Measurements from ENCODE around the gene FUT3.
"Not testable (repeated sequence)": the region's sequence is repeated elsewhere in the genome, so short reads cannot be mapped to it uniquely, and the experiment has no call there.

The FUT3 gene

DNA sequence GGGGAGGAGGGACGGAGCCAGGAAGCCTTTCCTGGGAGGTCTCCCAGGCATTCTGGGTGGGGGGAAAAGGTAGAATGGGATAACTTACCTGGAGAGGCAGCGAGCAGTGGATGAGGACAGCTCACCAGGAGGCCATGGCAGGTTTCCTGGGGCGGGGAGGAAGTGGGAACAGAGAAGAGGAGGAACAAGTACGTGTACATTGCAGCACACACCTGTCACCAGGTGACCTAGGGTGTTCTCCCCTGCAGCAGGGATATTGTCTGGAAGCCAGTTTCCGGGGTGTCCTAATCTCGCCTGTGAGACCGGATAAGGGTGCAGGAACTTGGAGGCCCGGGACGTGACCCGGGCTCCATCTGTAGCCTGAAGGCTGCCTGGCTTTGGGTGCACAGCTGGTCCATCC is at the start of gene FUT3:
Gene FUT3 (minus strand): TSS at position 148 of the 400 bp plus-strand sequence.
- DNase-seq, result peak; percentile 71

DNA sequence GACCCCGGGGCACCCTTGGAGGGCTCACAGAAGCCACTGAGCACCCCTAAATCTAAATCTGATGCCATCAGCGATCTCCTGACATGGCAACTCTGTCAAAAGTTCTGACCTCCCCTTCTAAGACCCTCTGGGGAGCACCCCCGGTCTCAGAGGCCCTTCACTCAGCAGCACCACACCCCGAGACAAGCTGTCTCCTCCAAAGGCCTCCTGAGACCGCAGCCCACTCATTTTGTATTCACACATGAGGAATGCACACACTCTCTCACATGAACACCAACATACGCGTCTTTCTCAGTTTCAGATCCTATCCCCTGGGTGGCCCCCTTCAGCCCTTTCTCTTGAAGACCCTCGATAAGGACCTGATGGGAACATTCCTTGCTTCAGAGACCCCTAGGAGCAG is 49.7 kb upstream of the FUT3 start:
- DNase-seq, result no peak

DNA sequence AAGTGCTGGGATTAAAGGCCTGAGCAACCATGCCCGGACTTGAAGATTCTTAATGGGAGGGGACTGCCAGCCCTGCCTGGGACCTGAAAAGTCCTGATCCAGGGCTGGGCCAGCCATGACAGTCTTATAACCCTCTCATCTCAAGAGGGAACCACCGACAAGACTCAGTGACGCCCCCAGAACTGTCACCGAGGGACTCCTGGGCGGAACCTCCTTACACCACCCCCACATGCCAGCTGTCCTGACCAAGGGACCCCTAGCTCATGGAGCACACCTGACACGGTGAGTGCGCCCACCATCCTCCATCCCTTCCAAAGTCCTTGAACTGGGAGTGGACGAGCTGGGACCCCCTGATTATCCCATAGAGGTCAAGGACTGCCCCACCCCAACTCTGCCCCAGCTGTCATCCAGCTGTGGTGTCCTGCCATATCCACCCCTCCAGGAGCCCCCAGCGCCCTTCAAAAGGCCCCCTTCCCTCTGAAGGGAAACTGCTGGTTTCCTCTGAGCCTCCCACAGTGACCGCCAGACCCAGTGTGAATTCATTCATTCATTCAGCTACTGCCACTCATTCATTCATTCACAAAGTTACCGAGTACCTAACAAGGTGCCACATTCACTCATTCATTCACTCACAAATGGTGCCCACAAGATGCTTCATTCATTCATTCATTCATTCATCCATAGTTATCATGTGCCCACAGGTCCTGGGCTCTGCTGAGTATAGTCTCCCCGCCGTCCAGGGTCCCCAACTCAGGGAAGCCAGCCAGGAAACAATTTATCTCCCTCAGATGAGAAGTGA is 48.7 kb upstream of the FUT3 start:
- DNase-seq, result no peak

DNA sequence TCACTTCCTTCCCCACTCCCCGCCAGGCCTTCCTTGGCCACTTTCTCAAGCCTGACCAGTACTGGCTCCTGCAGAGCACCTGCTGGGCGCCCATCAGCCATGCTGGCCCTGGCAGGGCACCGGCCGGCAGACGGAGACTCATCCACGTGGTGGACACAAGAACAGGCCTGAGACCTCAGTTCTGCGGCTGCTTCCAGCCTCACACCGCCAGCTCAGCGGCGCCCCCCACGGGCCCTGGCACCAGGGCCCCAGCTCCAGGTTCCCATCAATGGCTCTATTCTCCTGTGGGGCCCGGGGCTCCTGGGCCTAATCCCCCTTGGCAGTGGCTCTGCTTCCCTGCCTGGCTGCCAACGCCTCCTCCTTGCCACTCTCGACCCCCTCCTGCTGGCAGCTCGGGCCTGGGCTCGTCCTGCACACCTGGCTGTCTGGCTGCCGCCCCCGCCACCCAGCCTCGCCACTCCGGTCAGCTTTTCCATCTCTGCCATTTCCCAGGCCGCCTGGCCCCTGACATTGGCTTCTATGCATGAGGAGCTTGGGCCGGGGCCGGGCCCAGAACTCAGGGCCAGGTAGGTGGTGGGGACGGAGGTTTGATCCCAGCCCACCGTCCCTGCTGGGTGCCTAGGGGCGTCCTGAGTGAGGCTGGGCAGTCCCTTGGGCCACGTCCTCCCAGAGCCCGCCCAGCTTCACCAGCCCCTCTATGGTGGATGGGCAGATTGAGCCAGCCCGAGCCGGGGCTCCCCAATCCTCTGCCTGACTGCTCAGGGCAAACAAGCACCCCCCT is 46.1 kb upstream of the FUT3 start:
- no peak for DNase-seq

DNA sequence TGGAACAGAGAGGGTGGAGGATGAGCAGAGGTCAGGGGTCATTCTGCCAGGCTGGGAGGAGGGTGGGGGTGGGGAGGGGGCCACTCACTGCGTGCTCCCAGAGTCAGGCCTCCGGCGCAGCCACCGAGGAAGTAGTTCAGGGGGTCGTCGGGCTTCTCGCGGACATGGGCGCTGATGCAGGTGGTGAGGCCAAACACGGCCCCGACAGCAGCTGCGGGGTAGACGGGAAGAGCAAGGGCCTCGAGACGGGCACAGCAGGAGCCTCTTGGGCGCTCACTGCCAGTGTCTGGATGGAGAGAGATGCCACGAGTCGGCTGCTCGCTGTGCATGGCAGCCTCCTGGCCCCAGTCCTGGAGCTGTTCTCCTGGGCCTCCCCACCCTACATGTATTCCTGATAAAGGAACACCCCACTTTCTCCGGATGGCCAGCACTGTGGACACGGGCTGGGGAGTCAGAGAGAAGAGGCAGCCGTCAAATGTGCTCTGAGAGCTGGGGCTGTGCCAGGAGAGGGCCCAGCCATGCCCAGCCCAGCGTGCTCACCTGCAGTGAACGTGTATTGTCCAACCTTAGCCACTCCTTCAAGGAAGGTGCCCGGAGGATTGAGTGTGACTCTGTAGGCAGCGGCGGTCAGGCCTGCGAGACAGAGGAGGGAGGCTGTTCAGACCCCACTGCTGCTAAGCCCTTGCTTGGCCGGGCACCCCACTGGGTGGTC is 45.3 kb upstream of the FUT3 start:
- no peak for DNase-seq

DNA sequence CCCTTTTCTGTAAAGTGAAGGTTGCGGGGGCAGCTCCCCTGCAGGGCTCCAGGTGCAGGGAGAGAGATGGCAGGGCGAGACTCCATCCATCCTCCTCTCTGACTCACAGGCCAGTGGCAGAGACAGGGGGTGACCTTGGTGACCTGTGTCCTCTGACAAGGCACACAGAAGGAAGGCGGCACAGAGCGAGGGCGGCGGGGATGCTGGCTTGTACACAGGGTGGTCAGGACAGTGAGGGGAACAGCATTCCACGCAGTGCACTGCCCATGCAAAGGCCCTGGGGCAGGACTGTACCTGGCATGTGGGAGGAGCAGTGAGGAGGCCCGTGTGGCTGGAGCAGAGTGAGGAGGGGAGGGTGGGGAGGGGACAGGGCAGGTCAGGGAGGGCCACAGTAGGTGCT is 44.6 kb upstream of the FUT3 start:
- DNase-seq, result no peak

DNA sequence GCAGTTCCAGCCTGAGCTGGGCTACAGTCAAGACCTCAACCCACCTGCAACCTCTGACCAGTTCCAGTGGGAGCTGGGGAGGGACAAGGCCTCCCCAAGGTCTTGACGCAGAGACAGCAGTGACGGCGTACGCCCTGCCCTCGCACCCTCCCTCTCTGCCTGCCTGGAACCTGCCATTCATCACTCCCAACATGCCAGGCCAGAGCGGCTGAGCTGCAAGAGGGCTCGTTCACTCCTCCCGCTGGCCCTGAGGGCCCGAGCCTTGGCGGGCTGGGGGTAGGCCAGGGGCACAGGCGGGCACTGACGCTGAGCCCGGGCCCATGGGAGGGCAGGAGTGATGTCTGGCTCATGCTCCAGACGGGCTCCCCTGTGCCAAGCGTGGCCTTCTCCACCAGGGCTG is 44.2 kb upstream of the FUT3 start:
- no peak for DNase-seq

DNA sequence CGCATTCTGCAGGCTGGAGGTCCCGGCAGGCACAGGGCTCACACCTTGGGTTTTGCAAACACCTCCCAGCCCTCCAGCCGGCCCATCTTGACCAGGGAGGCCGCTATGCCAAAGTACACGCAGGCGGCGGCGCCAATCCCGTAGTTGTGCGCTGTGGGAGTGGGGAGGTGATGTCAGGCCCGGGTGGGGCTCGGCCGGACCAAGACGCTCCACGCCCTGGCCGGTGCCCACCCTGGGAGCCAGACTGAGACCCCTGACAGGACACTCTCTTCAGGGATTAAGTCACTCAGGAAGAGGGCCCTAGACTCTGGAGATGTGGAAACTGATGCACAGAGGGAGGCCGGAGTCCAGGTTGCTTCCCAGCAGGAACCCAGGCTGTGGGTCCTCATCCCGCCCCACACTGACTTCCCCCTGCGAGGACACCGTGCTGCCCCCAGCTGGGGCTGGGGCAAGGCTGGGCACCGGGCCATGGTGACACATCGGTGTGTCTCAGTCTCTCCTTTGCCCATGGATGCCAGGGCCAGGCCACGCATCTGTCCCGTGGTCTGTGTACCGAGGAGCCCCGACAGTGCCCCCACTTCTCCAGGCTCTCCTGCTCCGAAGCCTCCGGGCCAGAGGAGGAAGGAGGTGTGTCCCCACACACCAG is 43.6 kb upstream of the FUT3 start:
- DNase-seq, result no peak

DNA sequence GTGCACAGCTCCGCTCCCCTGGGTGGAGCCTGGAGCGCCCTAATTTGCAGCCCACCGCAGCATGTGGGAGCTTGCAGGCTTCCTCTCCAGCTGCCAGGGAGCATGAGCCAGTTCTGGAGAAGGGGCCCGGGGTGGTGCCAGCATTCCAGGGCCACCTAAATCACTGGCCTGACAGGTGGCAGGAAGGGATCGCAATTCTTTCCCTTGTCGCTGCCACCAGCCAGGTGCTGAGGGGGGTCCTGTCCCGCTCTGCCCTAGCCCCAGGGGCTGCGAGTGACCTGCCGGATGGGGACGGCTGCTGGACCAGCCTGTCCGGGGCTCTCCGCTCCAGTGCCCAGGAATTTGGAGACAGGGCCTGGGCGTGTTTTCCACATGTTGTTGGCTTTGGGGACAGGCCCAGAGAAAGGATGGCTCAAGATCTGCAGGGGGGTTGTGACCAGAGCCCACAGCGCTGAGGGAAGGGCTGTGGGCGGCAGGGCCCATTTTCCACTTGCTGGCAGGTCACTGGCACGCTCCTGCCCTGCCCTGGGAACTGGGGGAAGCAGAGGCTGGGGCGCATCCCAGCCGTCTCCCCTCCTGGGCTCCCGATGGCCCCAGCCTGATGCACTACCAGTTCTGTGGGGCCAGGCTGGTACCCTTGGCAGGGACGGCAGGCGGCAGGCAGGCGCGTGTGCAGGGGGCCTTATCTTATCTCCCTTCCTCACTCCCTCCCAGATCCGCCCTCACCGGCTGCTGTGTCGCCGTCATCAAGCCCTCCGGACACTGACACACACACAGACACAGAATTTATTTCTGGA is 42.9 kb upstream of the FUT3 start:
- no peak for DNase-seq

DNA sequence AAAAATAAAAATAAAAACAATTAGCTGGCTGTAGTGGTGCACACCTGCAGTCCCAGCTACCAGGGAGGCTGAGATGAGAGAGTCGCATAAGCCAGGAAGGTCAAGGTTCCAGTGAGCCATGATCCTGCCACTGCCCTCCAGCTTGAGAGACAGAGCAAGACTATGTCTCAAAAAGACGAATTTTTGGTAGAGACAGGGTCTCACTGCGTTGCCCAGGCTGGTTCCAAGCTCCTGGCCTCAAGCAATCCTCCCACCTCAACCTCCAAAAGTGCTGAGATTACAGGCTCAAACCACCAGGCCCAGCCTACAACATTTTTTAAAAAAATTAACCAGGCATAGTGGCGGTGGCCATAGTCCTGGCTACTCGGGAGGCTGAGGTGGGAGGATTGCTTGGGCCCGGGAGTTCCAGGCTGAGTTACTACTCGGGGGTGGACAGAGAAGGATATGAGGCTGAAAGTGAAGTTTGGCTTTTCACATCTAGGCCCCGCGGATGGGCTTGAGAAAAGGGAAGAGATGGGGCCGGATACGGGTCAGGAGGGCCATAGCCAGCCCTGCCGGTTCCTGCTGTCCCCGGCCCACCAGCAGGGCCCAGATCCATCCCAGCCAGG is 42.2 kb upstream of the FUT3 start:
- DNase-seq, result no peak

DNA sequence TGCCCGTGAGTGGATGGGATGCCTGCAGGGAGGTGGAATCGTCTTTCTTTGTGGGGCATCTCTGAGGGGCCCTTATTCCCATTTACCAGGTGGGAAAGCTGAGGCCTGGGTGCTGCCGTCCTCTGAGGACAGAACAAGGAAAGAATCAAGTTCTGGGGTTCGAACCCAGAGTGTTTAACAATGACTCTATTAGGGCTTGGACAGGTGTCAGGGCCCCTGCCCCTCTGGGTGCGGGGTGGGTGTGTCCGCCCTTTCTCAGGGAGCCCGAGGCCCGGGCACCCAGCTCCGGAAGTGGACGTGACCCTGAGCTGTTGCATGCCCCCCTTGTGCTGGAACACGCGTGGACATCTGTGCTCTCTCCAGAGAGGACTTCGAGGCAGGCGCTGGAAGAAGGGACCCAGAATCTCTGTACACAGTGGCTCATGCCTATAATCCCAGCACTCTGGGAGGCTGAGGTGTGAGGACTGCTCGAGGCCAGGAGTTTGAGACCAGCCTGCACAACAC is 41.6 kb upstream of the FUT3 start:
- no peak for DNase-seq

DNA sequence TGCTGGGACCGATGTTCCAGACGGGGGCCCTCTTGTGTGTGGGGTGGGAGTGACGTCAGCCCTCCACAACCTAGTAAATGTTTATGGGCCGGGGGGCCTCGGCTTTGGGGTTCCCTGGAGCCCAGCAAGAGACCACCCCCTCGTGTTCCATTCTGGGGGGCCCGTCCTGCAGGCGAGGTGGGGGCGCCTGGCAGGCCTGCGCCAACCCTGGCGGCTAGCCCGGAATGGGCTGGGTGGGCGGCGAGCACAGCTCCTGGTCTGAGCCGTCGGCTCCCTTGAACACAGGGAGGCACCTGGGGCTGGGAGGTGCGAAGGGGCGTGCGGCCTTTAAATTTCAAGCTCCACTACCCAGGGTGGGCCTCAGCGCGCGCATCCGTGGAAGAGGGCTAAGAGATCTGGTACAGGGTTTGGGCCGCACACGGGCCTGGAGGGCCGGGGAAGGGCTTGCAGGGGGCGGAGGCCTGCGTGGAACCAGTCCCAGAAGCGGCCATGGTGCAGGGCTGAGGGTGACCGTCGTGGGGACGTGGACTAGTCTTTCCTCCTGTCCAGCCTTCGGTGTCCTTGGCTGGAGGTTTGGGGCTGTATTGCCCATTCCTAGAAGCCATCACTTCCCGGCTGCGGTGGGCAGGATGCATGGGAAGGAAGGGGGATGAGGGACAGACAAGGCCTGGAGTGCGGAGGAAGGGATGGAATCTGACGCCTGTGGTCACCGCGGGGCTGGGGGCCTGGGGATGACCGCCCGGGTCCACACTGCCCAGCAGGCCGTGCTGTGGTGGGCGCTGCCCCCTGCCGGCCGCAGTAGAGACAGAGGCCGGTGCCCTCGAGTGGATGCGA is 40.9 kb upstream of the FUT3 start:
- DNase-seq, result peak; percentile 21

DNA sequence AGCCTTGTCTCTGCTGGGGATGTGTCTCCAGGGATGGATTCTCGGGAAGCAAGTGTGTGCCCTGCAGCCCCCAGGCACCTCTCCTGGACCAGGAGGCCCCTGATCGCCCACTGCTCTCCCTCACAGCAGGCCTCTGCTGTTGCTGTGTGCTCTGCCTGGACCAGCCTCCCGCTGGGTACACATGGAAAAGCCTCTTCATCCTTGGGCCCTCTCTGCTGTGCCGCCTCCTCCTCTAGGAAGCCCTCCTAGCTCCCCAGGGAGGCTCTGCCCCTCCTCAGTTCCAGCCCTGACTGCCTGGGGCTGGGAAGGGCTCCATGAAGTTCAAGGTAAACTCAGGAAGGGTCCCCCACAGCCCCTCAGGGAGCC is 40.3 kb upstream of the FUT3 start:
- no peak for DNase-seq

DNA sequence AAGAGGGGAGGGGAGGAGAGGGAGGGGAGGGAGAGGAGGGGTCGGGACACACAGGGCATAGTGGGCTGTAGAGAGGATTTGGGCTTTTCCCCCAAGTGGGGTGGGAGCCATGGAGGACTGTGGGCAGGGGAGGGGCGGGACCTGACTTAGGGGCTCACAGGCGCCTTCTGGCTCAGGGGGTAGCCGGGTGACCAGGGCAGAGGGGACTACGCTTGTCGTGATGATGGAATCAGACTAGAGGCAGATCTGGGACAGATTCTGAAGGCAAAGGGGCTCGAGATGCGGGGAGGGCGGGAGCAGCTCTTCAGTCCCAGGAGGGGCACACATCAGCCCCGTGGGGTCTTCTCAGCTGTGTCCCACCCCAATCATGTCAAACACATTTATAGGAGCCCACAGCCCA is 38.9 kb upstream of the FUT3 start:
- no peak for DNase-seq

DNA sequence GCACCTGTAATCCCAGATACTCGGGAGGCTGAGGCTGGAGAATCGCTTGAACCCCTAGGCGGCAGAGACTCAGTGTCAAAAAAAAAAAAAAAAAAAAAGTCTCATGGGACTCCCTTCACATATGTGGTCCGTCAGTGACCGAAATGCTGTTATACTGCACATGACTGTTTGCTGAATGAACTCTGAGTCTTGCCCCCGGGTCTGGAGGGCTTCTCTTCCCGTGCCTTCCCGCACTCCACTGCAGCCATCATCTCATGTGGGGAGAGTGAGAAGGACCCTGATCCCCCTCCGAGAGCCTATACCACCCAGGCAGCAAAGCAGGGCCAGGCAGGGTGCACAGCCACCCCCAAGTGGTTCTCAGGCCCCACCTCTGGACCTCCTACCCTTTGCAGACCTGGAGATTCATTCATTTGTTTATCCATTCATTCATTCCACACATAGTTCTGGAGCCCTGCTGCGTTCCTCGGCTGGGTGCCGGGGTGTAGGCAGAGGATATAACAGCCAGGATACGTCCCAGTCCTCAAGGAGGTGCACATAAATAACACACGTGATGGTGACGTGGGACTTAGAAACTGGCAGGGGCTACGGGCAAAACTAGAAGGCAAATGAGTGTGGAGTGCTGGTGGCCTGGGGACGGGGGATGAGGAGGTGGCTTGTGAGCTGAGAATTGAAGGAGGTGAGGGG is 38.2 kb upstream of the FUT3 start:
- no peak for DNase-seq

DNA sequence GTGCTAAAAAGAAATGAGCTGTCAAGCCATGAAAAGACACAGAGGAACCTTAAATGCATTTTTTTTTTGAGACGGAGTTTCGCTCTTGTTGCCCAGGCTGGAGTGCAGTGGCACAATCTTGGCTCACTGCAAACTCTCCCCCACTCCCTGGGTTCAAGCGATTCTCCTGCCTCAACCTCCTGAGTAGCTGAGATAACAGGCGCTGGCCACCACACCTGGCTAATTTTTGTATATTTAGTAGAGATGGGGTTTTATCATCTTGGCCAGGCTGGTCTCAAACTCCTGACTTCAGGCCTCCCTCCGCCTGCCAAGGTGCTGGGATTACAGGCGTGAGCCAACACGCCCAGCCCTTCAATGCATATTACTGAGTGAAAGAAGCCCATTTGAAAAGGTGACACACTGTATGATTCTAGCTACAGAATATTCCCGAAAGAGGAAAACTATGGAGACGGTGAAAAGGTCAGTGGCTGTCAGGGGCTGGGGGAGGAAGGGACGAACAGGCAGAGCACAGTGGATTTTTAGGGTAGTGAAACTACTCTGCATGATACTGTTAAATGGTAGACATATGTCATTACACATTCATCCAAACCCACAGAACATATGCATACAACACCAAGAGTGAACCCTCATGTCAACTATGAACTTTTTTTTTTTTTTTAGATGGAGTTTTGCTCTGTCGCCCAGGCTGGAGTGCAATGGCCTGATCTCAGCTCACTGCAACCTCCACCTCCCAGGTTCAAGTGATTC is 33.0 kb upstream of the FUT3 start:
- DNase-seq, result not testable (repeated sequence)

DNA sequence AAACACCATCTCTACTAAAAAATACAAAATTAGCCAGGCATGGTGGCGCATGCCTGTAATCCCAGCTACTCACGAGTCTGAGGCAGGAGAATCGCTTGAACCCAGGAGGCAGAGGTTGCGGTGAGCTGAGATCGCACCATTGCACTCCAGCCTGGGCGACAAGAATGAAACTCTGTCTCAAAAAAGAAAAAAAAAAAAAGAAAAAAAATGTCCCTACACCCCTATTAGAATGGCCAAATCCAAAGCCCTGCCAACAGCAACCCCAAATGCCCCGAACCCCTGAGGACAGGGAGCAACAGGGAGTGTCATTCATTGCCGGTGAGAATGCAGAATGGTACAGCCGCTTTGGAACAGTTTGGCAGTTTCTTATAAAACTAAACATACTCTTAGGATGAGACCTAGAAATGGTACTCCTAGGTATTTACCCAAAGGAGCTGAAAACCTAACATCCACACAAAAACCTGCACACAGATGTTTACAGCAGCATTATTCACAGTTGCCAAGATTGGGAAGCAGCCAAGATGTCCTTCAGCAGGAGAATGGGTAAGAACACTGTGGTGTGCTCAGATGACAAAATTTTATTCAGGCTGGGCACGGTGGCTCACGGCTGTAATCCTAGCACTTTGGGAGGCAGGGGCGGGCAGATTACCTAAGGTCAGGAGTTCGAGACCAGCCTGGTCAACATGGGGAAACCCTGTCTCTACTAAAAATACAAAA is 32.1 kb upstream of the FUT3 start:
- peak; percentile 76 for DNase-seq

DNA sequence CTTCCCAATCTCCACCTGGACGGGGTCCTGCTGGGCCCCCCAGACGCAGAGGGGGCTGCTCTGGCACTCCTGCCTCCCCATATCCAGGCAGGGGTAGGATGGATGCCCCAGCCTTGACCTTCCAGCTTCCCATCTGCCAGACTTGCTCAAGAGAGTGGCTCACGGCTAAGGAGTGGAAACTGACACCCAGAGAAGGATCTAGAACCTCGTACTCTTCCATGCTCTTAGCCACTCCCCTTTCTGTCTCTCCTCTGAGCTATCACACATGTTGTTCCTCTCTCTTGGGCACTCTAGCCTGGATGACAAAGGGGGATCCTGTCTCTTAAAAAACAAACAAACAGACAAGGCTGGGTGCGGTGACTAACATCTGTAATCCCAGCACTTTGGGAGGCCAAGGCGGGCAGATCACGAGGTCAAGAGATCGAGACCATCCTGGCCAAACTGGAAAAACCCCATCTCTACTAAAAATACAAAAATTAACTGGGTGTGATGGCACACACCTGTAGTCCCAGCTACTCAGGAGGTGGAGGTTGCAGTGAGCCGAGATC is 31.2 kb upstream of the FUT3 start:
- no peak for DNase-seq

Data from NCI-H2029 (cell line).